Ovary (tissue), 9 donors: Measurements from ENCODE around the gene CAPN3. TPM values are rescaled to one million over a fixed set of nuclear protein-coding genes. Genes with fewer than 3 reads are reported as not detected.

Experiments used
- DNase-seq, 5 donors: peaks; one replicate each; pipeline ENCODE4 v3.0.0-alpha.2; 2019 to 2020
- H3K27ac ChIP-seq, 2 donors: fragments of 200-600 bp; one replicate each; pipeline versions ENCODE4 v1.5.1 to v1.8.0; 2019 to 2022
- H3K27me3 ChIP-seq: fragments of 200-600 bp; one replicate; pipeline ENCODE4 v1.8.0; 2022
- H3K36me3 ChIP-seq: fragments of 200-600 bp; sonication (generic); one replicate; pipeline ENCODE4 v1.5.1; 2019
- H3K4me1 ChIP-seq: one replicate; pipeline ENCODE4 v1.8.1; 2013; ENCODE audit warnings: mild to moderate bottlenecking, moderate library complexity; ENCODE audit not compliant: insufficient read depth
- H3K4me3 ChIP-seq: fragments of 200-600 bp; sonication (generic); one replicate; pipeline ENCODE4 v1.5.1; 2017
- H3K9me3 ChIP-seq, 2 donors: fragments of 200-600 bp in 1 of 2; sonication (generic) in 1 of 2; one replicate each; pipeline versions ENCODE4 v1.5.1 to v1.8.1; 2013 to 2019; ENCODE audit warnings: mild to moderate bottlenecking in 1 of 2, moderate library complexity in 1 of 2
- CTCF ChIP-seq, 3 donors: fragments of 450-650 bp in 2 of 3; fragments of 200-600 bp in 1 of 3; IDR thresholded peaks; one replicate each; pipeline versions ENCODE4 v1.5.1 to v1.8.0; 2016 to 2022; ENCODE audit warnings: antibody characterized with exemption in 3 of 3, mild to moderate bottlenecking in 1 of 3
- EP300 ChIP-seq: sonication (generic); formaldehyde crosslinking; IDR thresholded peaks from one replicate; pipeline ENCODE4 v1.6.1; 2017; ENCODE audit warnings: antibody characterized with exemption
- POLR2A ChIP-seq: fragments of 450-650 bp; IDR thresholded peaks from one replicate; pipeline ENCODE4 v1.6.1; 2017; ENCODE audit warnings: antibody characterized with exemption, mild to moderate bottlenecking, moderate library complexity
- WGBS, 3 donors: extraction: QIAGEN DNeasy Blood & Tissue Kit in 1 of 3; methylation state at CpG; one replicate each; pipeline versions ENCODE4 v1.1.5 to v1.1.7; 2013 to 2017; 5-methylcytosine and 5-hydroxymethylcytosine counted together
- intact Hi-C, 4 donors: fragments of 100-400 bp; cut with DNase I; formaldehyde crosslinking; loops; one replicate each; pipeline versions ENCODE4 v1.11.0 to v1.15.1; 2022 to 2023
- polyA plus RNA-seq, 2 donors: library from polyadenylated mRNA; stranded (reverse); fragments of 200-250 nt in 1 of 2; fragments of 350-450 nt in 1 of 2; fragmentation: Illumina TruSeq in 1 of 2; extraction: RNeasy Lipid Tissue Mini Kit (QIAGEN cat#74804) in 1 of 2; gene quantifications; one replicate each; pipeline ENCODE4 v1.2.3, GENCODE V29; 2013 to 2014
- total RNA-seq, 7 donors: library from RNA; depleted of rRNA in 2 of 7; stranded (reverse); fragments of >200 nt in 2 of 7; fragmentation: NEBNext Ultra II Directional in 3 of 7; extraction: Animal tissue kit (Norgen Biotek cat#: 25700) in 3 of 7; gene quantifications; one replicate each; pipeline versions ENCODE4 v1.1.0 to v1.2.4, GENCODE V29; 2016 to 2023
- donor health status: DM: no; HTN: no; CAD: no; lungs with moderate emphysema.
- donor health status: DM: no; HTN: no; CAD: no.
- donor health status: Bipolar disorder and iron deficiency.
- donor health status: DM: yes; HTN: yes; CAD: no.
- donor health status: DM: no; HTN: no; CAD: no.
- donor health status: DM: yes; HTN: yes; CAD: no.

Gene CAPN3
- total and polyA plus RNA-seq, 9 donors, result 6.4 to 19.1 (median 8.0) TPM

GRCh38 chr15:42445551-42445950 is 86.2 kb downstream of the CAPN3 start:
- no peaks in the 10 kb centered on the region for H3K27me3 ChIP-seq
- TF ChIP-seq POLR2A, result no peak
- TF ChIP-seq EP300, result no peak
- no peak for TF ChIP-seq CTCF (IDR thresholded peaks at IDR 0.05)
- intact Hi-C loops, result no loop called here
- H3K36me3 ChIP-seq, result no peaks in the 10 kb centered on the region
- H3K27ac ChIP-seq, result no peak overlapping the region
- H3K4me1 ChIP-seq, result no peaks in the 10 kb centered on the region
- no peak for DNase-seq
- no peaks in the 10 kb centered on the region for H3K9me3 ChIP-seq
- no peak overlapping the region for H3K4me3 ChIP-seq

GRCh38 chr15:42447599-42447998 is 88.3 kb downstream of the CAPN3 start:
- TF ChIP-seq EP300 (no peak), CTCF (IDR thresholded peaks at IDR 0.05) (no peak), POLR2A (no peak)
- WGBS, 3 donors, result 88 to 95% (median 93%) methylated on average over 2 of the region's 2 CpGs
- DNase-seq, result no peak
- H3K9me3 ChIP-seq, result no peaks in the 10 kb centered on the region
- no peak overlapping the region for H3K4me3 ChIP-seq
- peaks cover under 1% of the 10 kb centered on the region for H3K4me1 ChIP-seq
- H3K36me3 ChIP-seq, result no peaks in the 10 kb centered on the region
- no peaks in the 10 kb centered on the region for H3K27me3 ChIP-seq
- intact Hi-C loops, result no loop called here
- H3K27ac ChIP-seq, result no peak overlapping the region

- no peak overlapping the region for H3K27ac ChIP-seq
- no peaks in the 10 kb centered on the region for H3K27me3 ChIP-seq
- TF ChIP-seq EP300, result no peak
- no peak for TF ChIP-seq CTCF (IDR thresholded peaks at IDR 0.05)
- TF ChIP-seq POLR2A, result no peak
- DNase-seq, result no peak
- no peak overlapping the region for H3K4me3 ChIP-seq
- WGBS, 3 donors, result 95 to 97% (median 97%) methylated on average over 6 of the region's 6 CpGs
- no peaks in the 10 kb centered on the region for H3K9me3 ChIP-seq
- H3K36me3 ChIP-seq, result no peaks in the 10 kb centered on the region
- peaks cover 1% of the 10 kb centered on the region for H3K4me1 ChIP-seq
- intact Hi-C loops, result no loop called here
Measured at GRCh38 chr15:42448281-42448680, 89.0 kb downstream of the CAPN3 start.

- 97 to 99% (median 98%) methylated on average over 13 of the region's 13 CpGs for WGBS, 3 donors
- Histone ChIP-seq H3K27me3 (no peaks in the 10 kb centered on the region), H3K9me3 (no peaks in the 10 kb centered on the region), H3K4me3 (no peak overlapping the region), H3K27ac (no peak overlapping the region), H3K36me3 (no peaks in the 10 kb centered on the region), H3K4me1 (peaks cover 1% of the 10 kb centered on the region)
- TF ChIP-seq CTCF (IDR thresholded peaks at IDR 0.05) (no peak), POLR2A (no peak), EP300 (no peak)
- intact Hi-C loops, result no loop called here
- no peak for DNase-seq
Measured at GRCh38 chr15:42449770-42450424, 90.6 kb downstream of the CAPN3 start.
